K562 (cell line): Measurements from ENCODE around the gene NKAIN4. TPM values are rescaled to one million over a fixed set of nuclear protein-coding genes. Genes with fewer than 3 reads are reported as not detected.

Experiments used
- ATAC-seq: fragments of 200-7000 bp; cut with Tn5 transposase; 3 replicates; pipeline ENCODE4 v1.9.1; 2020; ENCODE audit warnings: moderate library complexity
- BruUV-seq: library from RNA; stranded (reverse); fragments of 400-500 nt; replicated peaks from 2 replicates; lab custom pipeline; 2021; lab: Mats Ljungman, UMichigan
- CTCF ChIA-PET: fragments of 300-600 bp; formaldehyde crosslinking; extraction: SDS; loops from one replicate; lab custom pipeline; 2021; ENCODE audit warnings: low intra/inter-chr PET ratio; lab: Yijun Ruan, JAX
- POLR2A ChIA-PET: fragments of 300-600, 350-650 bp; sonication (Branson Sonifier 250); formaldehyde crosslinking; extraction: SDS; loops from one replicate; lab custom pipeline; 2021; ENCODE audit warnings: antibody characterized with exemption, inconsistent platforms; lab: Yijun Ruan, JAX
- DNase-seq, 4 experiments: peaks; one replicate each; pipeline versions ENCODE4 v3.0.0 to v3.0.0-alpha.2; 2011 to 2018; ENCODE audit warnings: low spot score in 3 of 4, mixed read lengths in 3 of 4; ENCODE audit errors: extremely low read depth in 1 of 4
- FAIRE-seq: peaks from 2 replicates; lab custom pipeline; 2011; peaks lifted over from hg19 to GRCh38; lab: Jason Lieb, UNC
- H2AFZ ChIP-seq: 2 replicates; pipeline ENCODE4 v1.6.0; 2011; ENCODE audit warnings: low read depth, low read length, control low read depth, inconsistent platforms
- H3K27ac ChIP-seq: fragments of 200-600 bp; 3 replicates; pipeline ENCODE4 v1.8.0; 2011; ENCODE audit warnings: low read depth, mild to moderate bottlenecking, control low read depth, inconsistent platforms, low read length, moderate library complexity, mixed read lengths; ENCODE audit errors: extremely low read depth
- H3K27me3 ChIP-seq, 2 experiments: fragments of 300-600 bp in 1 of 2; 2 replicates in 1 of 2; 3 replicates in 1 of 2; pipeline versions ENCODE4 v1.6.0 to v1.8.0; 2011; ENCODE audit warnings: inconsistent platforms in 2 of 2, low read length in 2 of 2, mild to moderate bottlenecking in 1 of 2, mixed read lengths in 1 of 2, moderate library complexity in 1 of 2; ENCODE audit not compliant: control insufficient read depth in 2 of 2, insufficient read depth in 2 of 2
- H3K36me3 ChIP-seq: fragments of 300-600 bp; 3 replicates; pipeline ENCODE4 v1.8.0; 2011; ENCODE audit warnings: mild to moderate bottlenecking, low read length, inconsistent platforms; ENCODE audit not compliant: control insufficient read depth, insufficient read depth
- H3K4me1 ChIP-seq, 2 experiments: fragments of 200-600 bp in 1 of 2; replicated peaks in 1 of 2; 2 replicates in 1 of 2; 3 replicates in 1 of 2; pipeline versions ENCODE4 v1.5.1 to v1.8.0; 2011; ENCODE audit warnings: inconsistent platforms in 2 of 2, low read length in 2 of 2, mild to moderate bottlenecking in 1 of 2, mixed read lengths in 1 of 2, moderate library complexity in 1 of 2; ENCODE audit not compliant: control insufficient read depth in 2 of 2, insufficient read depth in 2 of 2
- H3K4me2 ChIP-seq: 2 replicates; pipeline ENCODE4 v1.6.1; 2011; ENCODE audit warnings: low read length, control low read depth, inconsistent platforms, mixed read lengths; ENCODE audit not compliant: insufficient read depth
- H3K4me3 ChIP-seq: fragments of 200-600 bp; sonication (generic), shearing (Covaris generic); 2 replicates; pipeline ENCODE4 v1.5.1; 2016; ENCODE audit warnings: control low read depth, inconsistent platforms
- H3K79me2 ChIP-seq: fragments of 200-600 bp; 3 replicates; pipeline ENCODE4 v1.8.0; 2011; ENCODE audit warnings: low read length, inconsistent platforms; ENCODE audit not compliant: control insufficient read depth, insufficient read depth
- H3K9ac ChIP-seq, 2 experiments: 2 replicates each; pipeline versions ENCODE4 v1.6.0 to v1.6.1; 2011; ENCODE audit warnings: low read depth in 2 of 2, low read length in 2 of 2, control low read depth in 1 of 2, inconsistent platforms in 1 of 2, mild to moderate bottlenecking in 1 of 2, mixed read lengths in 1 of 2; ENCODE audit not compliant: insufficient read depth in 1 of 2
- H3K9me1 ChIP-seq: one replicate; pipeline ENCODE4 v1.6.0; 2011; ENCODE audit warnings: inconsistent platforms, mild to moderate bottlenecking, low read length, moderate library complexity; ENCODE audit not compliant: control insufficient read depth, insufficient read depth
- H3K9me3 ChIP-seq: replicated peaks from 2 replicates; pipeline ENCODE4 v1.5.1; 2011; ENCODE audit warnings: low read depth, low read length, inconsistent platforms; ENCODE audit not compliant: control insufficient read depth, insufficient read depth
- H4K20me1 ChIP-seq: replicated peaks from 2 replicates; pipeline ENCODE4 v1.6.1; 2011; ENCODE audit warnings: low read length, inconsistent platforms, mixed read lengths; ENCODE audit not compliant: control insufficient read depth, insufficient read depth
- COPS2 ChIP-seq: fragments of 450-650 bp; conservative IDR thresholded peaks from 2 replicates; pipeline ENCODE4 v1.6.1; 2016; ENCODE audit warnings: mild to moderate bottlenecking, moderate library complexity
- HNRNPLL ChIP-seq: fragments of 200-400 bp; formaldehyde crosslinking; IDR thresholded peaks from 2 replicates; pipeline ENCODE4 v1.6.1; 2017; ENCODE audit warnings: low read length, low read depth, mild to moderate bottlenecking; ENCODE audit not compliant: poor library complexity, severe bottlenecking
- IFI16 ChIP-seq: fragments of 250-450 bp; sonication (Bioruptor Pico); IDR thresholded peaks from 2 replicates; pipeline ENCODE4 v2.1.2; 2022; ENCODE audit warnings: mild to moderate bottlenecking, inconsistent platforms
- MCM2 ChIP-seq: fragments of 450-650 bp; IDR thresholded peaks from 2 replicates; pipeline ENCODE4 v1.6.1; 2017; ENCODE audit warnings: low read depth, mild to moderate bottlenecking
- PHF20 ChIP-seq: fragments of 450-650 bp; IDR thresholded peaks from 2 replicates; pipeline ENCODE4 v1.6.1; 2018; ENCODE audit not compliant: partially characterized antibody
- RCOR1 ChIP-seq, 2 experiments: IDR thresholded peaks; 2 replicates each; pipeline ENCODE4 v1.6.1; 2012; ENCODE audit warnings: low read depth in 2 of 2, low read length in 2 of 2, borderline replicate concordance in 1 of 2, improper control_type of control experiment in 1 of 2
- ZBTB40 ChIP-seq, 2 experiments: fragments of 450-650 bp in 1 of 2; sonication (generic) in 1 of 2; formaldehyde crosslinking in 1 of 2; IDR thresholded peaks; 2 replicates each; pipeline versions ENCODE4 v1.7.1 to v1.9.0; 2016 to 2022; ENCODE audit warnings: inconsistent platforms in 1 of 2, mild to moderate bottlenecking in 1 of 2, missing genetic modification reagents in 1 of 2
- ZBTB49 ChIP-seq: sonication (generic); formaldehyde crosslinking; IDR thresholded peaks from 2 replicates; pipeline ENCODE4 v1.8.0; 2022; ENCODE audit warnings: missing genetic modification reagents, mild to moderate bottlenecking, borderline replicate concordance
- WGBS: fragments of 100-300 bp; shearing (Covaris generic); methylation state at CpG from one replicate; pipeline ENCODE4 v1.1.6; 2016; ENCODE audit warnings: low coverage, mixed read lengths; ENCODE audit not compliant: insufficient coverage; ENCODE audit errors: missing lambda C conversion rate; 5-methylcytosine and 5-hydroxymethylcytosine counted together
- in situ Hi-C: fragments of 300-500 bp; cut with MboI; formaldehyde crosslinking; loops from 4 replicates; pipeline ENCODE4 v1.15.0; 2018; ENCODE audit warnings: inconsistent platforms, mixed read lengths
- intact Hi-C: fragments of 100-400 bp; cut with micrococcal nuclease; formaldehyde crosslinking; loops from 2 replicates; pipeline ENCODE4 v1.14.2; 2022
- polyA plus RNA-seq, 8 experiments: library from polyadenylated mRNA; depleted of rRNA in 4 of 8; stranded (reverse) in 5 of 8; unstranded in 3 of 8; fragments of >200 nt; fragmentation: Nextera tagmentation in 2 of 8; fragmentation: Illumina TruSeq in 1 of 8; extraction: Ambion mirVana in 2 of 8; extraction: Trizol in 1 of 8; gene quantifications; 2 replicates each; pipeline versions ENCODE4 v1.2.1 to v1.2.3, GENCODE V29; 2011 to 2014; ENCODE audit warnings: inconsistent platforms in 1 of 8, missing spikeins in 1 of 8
- total RNA-seq, 7 experiments: library from RNA; depleted of rRNA in 6 of 7; stranded (reverse); fragments of >200 nt in 6 of 7; fragmentation: Illumina TruSeq in 2 of 7; extraction: Trizol in 2 of 7; gene quantifications; 2 replicates each; pipeline versions ENCODE4 v1.2.1 to v1.2.3, GENCODE V29; 2011 to 2021; ENCODE audit warnings: low replicate concordance in 1 of 7
- TF ChIP-seq, protein P1 (sequence below): IDR thresholded peaks from 2 replicates; pipeline ENCODE4 v1.6.1; 2014; ENCODE audit warnings: antibody characterized with exemption

NKAIN4 gene
- total and polyA plus RNA-seq, 9 of the 15 experiments (the other 6 are each of a cell fraction or from before 2014, with no cell fraction given) = not detected

DNA sequence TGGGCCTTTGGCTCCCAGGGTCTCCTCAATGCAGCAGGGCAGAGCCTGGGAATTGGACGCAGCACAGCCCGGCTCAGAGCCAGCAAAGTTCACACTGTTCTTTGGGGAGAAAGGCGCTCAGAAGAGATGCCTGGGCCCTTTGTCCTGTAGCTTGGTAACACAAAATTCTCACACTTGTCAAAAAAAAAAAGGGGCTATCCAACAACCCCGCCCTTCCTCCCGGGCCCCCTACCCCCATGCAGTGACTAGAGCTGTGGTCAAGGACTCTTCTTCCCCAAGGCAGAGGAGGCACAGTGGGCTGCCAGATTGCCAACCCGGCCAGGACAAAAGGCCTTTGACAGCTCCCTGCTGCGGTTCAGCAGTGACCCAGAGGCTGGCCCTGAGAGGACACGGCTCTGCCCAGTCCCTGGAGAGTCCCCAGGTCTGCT is 2.0 kb downstream of the NKAIN4 start:
- H4K20me1 ChIP-seq = peaks cover 15% of the 10 kb centered on the region
- no peaks in the 10 kb centered on the region for H3K9me1 ChIP-seq
- peaks cover 29 to 78% of the 10 kb centered on the region in 2 experiments; a peak in 4 of 5 replicates for H3K27me3 ChIP-seq
- intact Hi-C loops = no loop called here
- ChIA-PET POLR2A (no interaction called here), CTCF (interaction anchor here (0.6 kb wide), 1 partner anchor 29 kb away, joined by 3 read pairs; no protein-coding TSS in a partner anchor)
- no peaks in the 10 kb centered on the region for H3K36me3 ChIP-seq
- peaks cover 0 to 37% of the 10 kb centered on the region in 2 experiments; a peak in 2 of 5 replicates for H3K4me1 ChIP-seq
- H2AFZ ChIP-seq = no peak overlapping the region
- no peak for FAIRE-seq
- in situ Hi-C loops = no loop called here
- H3K4me3 ChIP-seq = no peak overlapping the region
- no peak for ATAC-seq
- no peaks in the 10 kb centered on the region for H3K79me2 ChIP-seq
- no TSS peak for BruUV-seq
- WGBS = 2% methylated on average over 7 of the region's 8 CpGs
- no peak overlapping the region for H3K9ac ChIP-seq
- DNase-seq = no peak
- no peaks in the 10 kb centered on the region for H3K9me3 ChIP-seq
- H3K27ac ChIP-seq = no peak overlapping the region
- no peak overlapping the region for H3K4me2 ChIP-seq
- TF ChIP-seq HNRNPLL (no peak), MCM2 (no peak), ZBTB40 (IDR thresholded peaks at IDR 0.05) (no peak), ZBTB40 (CRISPR knock-in tag; IDR thresholded peaks at IDR 0.05) (no peak), IFI16 (no peak), ZBTB49 (no peak), PHF20 (no peak), RCOR1 (IDR thresholded peaks at IDR 0.05; ENCODE audit: borderline replicate concordance in 1 of 2, low read depth in 2 of 2, low read length in 2 of 2) (no peak), COPS2 (no peak)
- TF ChIP-seq, protein P1, sequence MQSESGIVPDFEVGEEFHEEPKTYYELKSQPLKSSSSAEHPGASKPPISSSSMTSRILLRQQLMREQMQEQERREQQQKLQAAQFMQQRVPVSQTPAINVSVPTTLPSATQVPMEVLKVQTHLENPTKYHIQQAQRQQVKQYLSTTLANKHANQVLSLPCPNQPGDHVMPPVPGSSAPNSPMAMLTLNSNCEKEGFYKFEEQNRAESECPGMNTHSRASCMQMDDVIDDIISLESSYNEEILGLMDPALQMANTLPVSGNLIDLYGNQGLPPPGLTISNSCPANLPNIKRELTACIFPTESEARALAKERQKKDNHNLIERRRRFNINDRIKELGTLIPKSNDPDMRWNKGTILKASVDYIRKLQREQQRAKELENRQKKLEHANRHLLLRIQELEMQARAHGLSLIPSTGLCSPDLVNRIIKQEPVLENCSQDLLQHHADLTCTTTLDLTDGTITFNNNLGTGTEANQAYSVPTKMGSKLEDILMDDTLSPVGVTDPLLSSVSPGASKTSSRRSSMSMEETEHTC = no peak
